ENCODE results near the gene QSOX2. TPM values are rescaled to one million over a fixed set of nuclear protein-coding genes. Genes with fewer than 3 reads are reported as not detected.

QSOX2 gene
- polyA plus RNA-seq, 1 experiment = 14.7 TPM

GRCh38 chr9:136196404-136197083, 49.1 kb downstream of the QSOX2 start:
- no peak for DNase-seq (ENCODE audit: low read depth, low spot score)
- no peak for TF ChIP-seq CTCF (IDR thresholded peaks at IDR 0.05; ENCODE audit: low read depth, low read length)
- Histone ChIP-seq H3K9me3 (ENCODE audit: control insufficient read depth, insufficient read depth, low read length) (no peaks in the 10 kb centered on the region; the same call in 1 of the 2 replicates), H3K27me3 (ENCODE audit: control insufficient read depth, insufficient read depth, low read length) (peaks cover 86% of the 10 kb centered on the region), H3K27ac (ENCODE audit: low read depth, low read length) (no peak overlapping the region), H3K4me3 (ENCODE audit: low read depth, low read length) (no peak overlapping the region)
- CTCF ChIA-PET = no interaction called here
- POLR2A ChIA-PET = no interaction called here

- CTCF ChIA-PET = no interaction called here
- Histone ChIP-seq H3K9me3 (ENCODE audit: control insufficient read depth, insufficient read depth, low read length) (no peaks in the 10 kb centered on the region; the same call in 1 of the 2 replicates), H3K4me3 (ENCODE audit: low read depth, low read length) (no peak overlapping the region), H3K27ac (ENCODE audit: low read depth, low read length) (no peak overlapping the region), H3K27me3 (ENCODE audit: control insufficient read depth, insufficient read depth, low read length) (peaks cover 87% of the 10 kb centered on the region)
- DNase-seq (ENCODE audit: low read depth, low spot score) = no peak
- no peak for TF ChIP-seq CTCF (IDR thresholded peaks at IDR 0.05; ENCODE audit: low read depth, low read length)
- POLR2A ChIA-PET = no interaction called here
Measured at GRCh38 chr9:136194540-136194939, 51.1 kb downstream of the QSOX2 start.

- CTCF ChIA-PET = no interaction called here
- TF ChIP-seq CTCF (IDR thresholded peaks at IDR 0.05; ENCODE audit: low read depth, low read length) = no peak
- POLR2A ChIA-PET = no interaction called here
Measured at GRCh38 chr9:136193891-136194279, 51.7 kb downstream of the QSOX2 start.

GRCh38 chr9:136193127-136193890, 52.3 kb downstream of the QSOX2 start:
- ChIA-PET CTCF (interaction anchor here (1.2 to 1.3 kb wide), 2 partner anchors 23 to 90 kb away, joined by 4 to 7 read pairs; no protein-coding TSS in a partner anchor), POLR2A (no interaction called here)
- H3K27ac ChIP-seq (ENCODE audit: low read depth, low read length) = no peak overlapping the region
- H3K9me3 ChIP-seq (ENCODE audit: control insufficient read depth, insufficient read depth, low read length) = no peaks in the 10 kb centered on the region; the same call in 1 of the 2 replicates
- no peak for TF ChIP-seq CTCF (IDR thresholded peaks at IDR 0.05; ENCODE audit: low read depth, low read length)
- no peak for DNase-seq (ENCODE audit: low read depth, low spot score)
- no peak overlapping the region for H3K4me3 ChIP-seq (ENCODE audit: low read depth, low read length)
- H3K27me3 ChIP-seq (ENCODE audit: control insufficient read depth, insufficient read depth, low read length) = peaks cover 84% of the 10 kb centered on the region

More at GRCh38 chr9:136193891-136194279, 51.7 kb downstream of the QSOX2 start:
- H3K4me3 ChIP-seq (ENCODE audit: low read depth, low read length) = no peak overlapping the region
- no peak for DNase-seq (ENCODE audit: low read depth, low spot score)
- H3K9me3 ChIP-seq (ENCODE audit: control insufficient read depth, insufficient read depth, low read length) = no peaks in the 10 kb centered on the region; the same call in 1 of the 2 replicates
- H3K27ac ChIP-seq (ENCODE audit: low read depth, low read length) = no peak overlapping the region
- H3K27me3 ChIP-seq (ENCODE audit: control insufficient read depth, insufficient read depth, low read length) = peaks cover 86% of the 10 kb centered on the region

Measured in AG04450 (cell line).